Measurements from ENCODE around the gene CDK5.

Gene CDK5

GRCh38 chr7:151068069-151068773 is 10.5 kb upstream of the CDK5 start:
- H3K4me3 ChIP-seq (ENCODE audit: low read length): no peak overlapping the region
- H3K9me3 ChIP-seq (ENCODE audit: insufficient read depth, low read depth, low read length): no peaks in the 10 kb centered on the region
- no peak overlapping the region for H3K9ac ChIP-seq (ENCODE audit: low read depth, low read length)
- H3K36me3 ChIP-seq (ENCODE audit: insufficient read depth, low read length): peaks cover 81% of the 10 kb centered on the region
- no peaks in the 10 kb centered on the region for H3K4me1 ChIP-seq (ENCODE audit: insufficient read depth, low read length)
- H3K27me3 ChIP-seq (ENCODE audit: insufficient read depth, low read length): no peaks in the 10 kb centered on the region
- 79% methylated on average over 12 of the region's 12 CpGs for WGBS
- H3K27ac ChIP-seq (ENCODE audit: low read depth, low read length): peak overlapping the region; percentile 65; the same call in 1 of the 2 replicates

- no peaks in the 10 kb centered on the region for H3K9me3 ChIP-seq (ENCODE audit: insufficient read depth, low read depth, low read length)
- no peak overlapping the region for H3K4me3 ChIP-seq (ENCODE audit: low read length)
- no peak overlapping the region for H3K27ac ChIP-seq (ENCODE audit: low read depth, low read length)
- peaks cover 10% of the 10 kb centered on the region for H3K4me1 ChIP-seq (ENCODE audit: insufficient read depth, low read length)
- H3K9ac ChIP-seq (ENCODE audit: low read depth, low read length): no peak overlapping the region
- no peaks in the 10 kb centered on the region for H3K27me3 ChIP-seq (ENCODE audit: insufficient read depth, low read length)
- peaks cover 66% of the 10 kb centered on the region for H3K36me3 ChIP-seq (ENCODE audit: insufficient read depth, low read length)
- WGBS: 95% methylated on average over 39 of the region's 39 CpGs
Measured at GRCh38 chr7:151066273-151066974, 8.7 kb upstream of the CDK5 start.

- Histone ChIP-seq H3K36me3 (ENCODE audit: insufficient read depth, low read length) (peaks cover 59% of the 10 kb centered on the region), H3K27ac (ENCODE audit: low read depth, low read length) (no peak overlapping the region), H3K4me1 (ENCODE audit: insufficient read depth, low read length) (peaks cover 17% of the 10 kb centered on the region), H3K27me3 (ENCODE audit: insufficient read depth, low read length) (peaks cover 4% of the 10 kb centered on the region; the same call in 1 of the 2 replicates), H3K9me3 (ENCODE audit: insufficient read depth, low read depth, low read length) (no peaks in the 10 kb centered on the region), H3K9ac (ENCODE audit: low read depth, low read length) (no peak overlapping the region), H3K4me3 (ENCODE audit: low read length) (no peak overlapping the region)
- WGBS: 95% methylated on average over 14 of the region's 14 CpGs
Measured at GRCh38 chr7:151065516-151065915, 7.8 kb upstream of the CDK5 start.

GRCh38 chr7:151064993-151065392 is 7.3 kb upstream of the CDK5 start:
- peaks cover 54% of the 10 kb centered on the region for H3K36me3 ChIP-seq (ENCODE audit: insufficient read depth, low read length)

GRCh38 chr7:151064454-151064853 is 6.8 kb upstream of the CDK5 start:
- Histone ChIP-seq H3K27ac (ENCODE audit: low read depth, low read length) (no peak overlapping the region), H3K27me3 (ENCODE audit: insufficient read depth, low read length) (peaks cover 7% of the 10 kb centered on the region; the same call in 1 of the 2 replicates), H3K9me3 (ENCODE audit: insufficient read depth, low read depth, low read length) (no peaks in the 10 kb centered on the region), H3K4me3 (ENCODE audit: low read length) (no peak overlapping the region), H3K4me1 (ENCODE audit: insufficient read depth, low read length) (peaks cover 20% of the 10 kb centered on the region), H3K9ac (ENCODE audit: low read depth, low read length) (no peak overlapping the region), H3K36me3 (ENCODE audit: insufficient read depth, low read length) (peaks cover 48% of the 10 kb centered on the region)
- 95% methylated on average over 18 of the region's 18 CpGs for WGBS

More at GRCh38 chr7:151064993-151065392, 7.3 kb upstream of the CDK5 start:
- 94% methylated on average over 6 of the region's 6 CpGs for WGBS
- Histone ChIP-seq H3K4me3 (ENCODE audit: low read length) (no peak overlapping the region), H3K27ac (ENCODE audit: low read depth, low read length) (no peak overlapping the region), H3K27me3 (ENCODE audit: insufficient read depth, low read length) (peaks cover 7% of the 10 kb centered on the region; the same call in 1 of the 2 replicates), H3K9me3 (ENCODE audit: insufficient read depth, low read depth, low read length) (no peaks in the 10 kb centered on the region), H3K4me1 (ENCODE audit: insufficient read depth, low read length) (peaks cover 20% of the 10 kb centered on the region), H3K9ac (ENCODE audit: low read depth, low read length) (no peak overlapping the region)

- Histone ChIP-seq H3K36me3 (ENCODE audit: insufficient read depth, low read length) (peaks cover 38% of the 10 kb centered on the region), H3K4me1 (ENCODE audit: insufficient read depth, low read length) (peaks cover 30% of the 10 kb centered on the region), H3K27ac (ENCODE audit: low read depth, low read length) (no peak overlapping the region), H3K27me3 (ENCODE audit: insufficient read depth, low read length) (peaks cover 13% of the 10 kb centered on the region; the same call in 1 of the 2 replicates), H3K9ac (ENCODE audit: low read depth, low read length) (0 out of 2 replicates have a peak overlapping the region, but pooled peaks have one; percentile 8), H3K9me3 (ENCODE audit: insufficient read depth, low read depth, low read length) (no peaks in the 10 kb centered on the region), H3K4me3 (ENCODE audit: low read length) (peak overlapping the region; percentile 63)
- 7% methylated on average over 11 of the region's 11 CpGs for WGBS
Measured at GRCh38 chr7:151063212-151063561, 5.5 kb upstream of the CDK5 start.

- Histone ChIP-seq H3K27me3 (ENCODE audit: insufficient read depth, low read length) (peaks cover 13% of the 10 kb centered on the region; the same call in 1 of the 2 replicates), H3K36me3 (ENCODE audit: insufficient read depth, low read length) (peaks cover 32% of the 10 kb centered on the region), H3K9ac (ENCODE audit: low read depth, low read length) (peak overlapping the region; percentile 71), H3K4me3 (ENCODE audit: low read length) (peak overlapping the region; percentile 63), H3K9me3 (ENCODE audit: insufficient read depth, low read depth, low read length) (no peaks in the 10 kb centered on the region), H3K4me1 (ENCODE audit: insufficient read depth, low read length) (peaks cover 30% of the 10 kb centered on the region), H3K27ac (ENCODE audit: low read depth, low read length) (peak overlapping the region; percentile 91)
- 1% methylated on average over 36 of the region's 43 CpGs for WGBS
Measured at GRCh38 chr7:151062399-151063211, 4.9 kb upstream of the CDK5 start.

- 10% methylated on average over 11 of the region's 11 CpGs for WGBS
- Histone ChIP-seq H3K36me3 (ENCODE audit: insufficient read depth, low read length) (peaks cover 26% of the 10 kb centered on the region), H3K27me3 (ENCODE audit: insufficient read depth, low read length) (peaks cover 17% of the 10 kb centered on the region; the same call in 1 of the 2 replicates), H3K4me3 (ENCODE audit: low read length) (peak overlapping the region; percentile 39), H3K9ac (ENCODE audit: low read depth, low read length) (peak overlapping the region; percentile 2; the same call in 1 of the 2 replicates), H3K9me3 (ENCODE audit: insufficient read depth, low read depth, low read length) (no peaks in the 10 kb centered on the region), H3K4me1 (ENCODE audit: insufficient read depth, low read length) (peaks cover 30% of the 10 kb centered on the region), H3K27ac (ENCODE audit: low read depth, low read length) (no peak overlapping the region; the same call in 1 of the 2 replicates)
Measured at GRCh38 chr7:151062111-151062398, 4.4 kb upstream of the CDK5 start.

GRCh38 chr7:151061213-151062110 is 3.8 kb upstream of the CDK5 start:
- H3K9me3 ChIP-seq (ENCODE audit: insufficient read depth, low read depth, low read length): no peaks in the 10 kb centered on the region
- H3K27ac ChIP-seq (ENCODE audit: low read depth, low read length): no peak overlapping the region; the same call in 1 of the 2 replicates
- H3K27me3 ChIP-seq (ENCODE audit: insufficient read depth, low read length): peaks cover 23% of the 10 kb centered on the region
- H3K4me1 ChIP-seq (ENCODE audit: insufficient read depth, low read length): peaks cover 32% of the 10 kb centered on the region
- peaks cover 20% of the 10 kb centered on the region for H3K36me3 ChIP-seq (ENCODE audit: insufficient read depth, low read length)
- H3K9ac ChIP-seq (ENCODE audit: low read depth, low read length): peak overlapping the region; percentile 2; the same call in 1 of the 2 replicates
- WGBS: 16% methylated on average over 33 of the region's 33 CpGs
- H3K4me3 ChIP-seq (ENCODE audit: low read length): peak overlapping the region; percentile 39

GRCh38 chr7:151060416-151061212 is 2.9 kb upstream of the CDK5 start:
- Histone ChIP-seq H3K4me3 (ENCODE audit: low read length) (peak overlapping the region; percentile 86), H3K36me3 (ENCODE audit: insufficient read depth, low read length) (peaks cover 13% of the 10 kb centered on the region), H3K9me3 (ENCODE audit: insufficient read depth, low read depth, low read length) (no peaks in the 10 kb centered on the region), H3K4me1 (ENCODE audit: insufficient read depth, low read length) (peaks cover 35% of the 10 kb centered on the region), H3K9ac (ENCODE audit: low read depth, low read length) (peak overlapping the region; percentile 51), H3K27ac (ENCODE audit: low read depth, low read length) (no peak overlapping the region), H3K27me3 (ENCODE audit: insufficient read depth, low read length) (peaks cover 31% of the 10 kb centered on the region)
- WGBS: 8% methylated on average over 16 of the region's 21 CpGs

Measured in HUES64 (cell line).